Neural cell (in vitro differentiated cells): Measurements from ENCODE around the gene LRMDA. TPM values are rescaled to one million over a fixed set of nuclear protein-coding genes. Genes with fewer than 3 reads are reported as not detected.

ENCODE experiments used
- H2AFZ ChIP-seq: fragments of 200-600, 300-800 bp; sonication (generic), shearing (Covaris generic); 2 replicates; pipeline ENCODE4 v1.6.0; 2014; ENCODE audit warnings: low read depth, mild to moderate bottlenecking, antibody characterized with exemption, low read length, moderate library complexity
- H3F3A ChIP-seq: fragments of 200-600 bp; shearing (Covaris generic); 2 replicates; pipeline ENCODE4 v1.6.1; 2016; ENCODE audit warnings: mild to moderate bottlenecking, moderate library complexity, mixed read lengths, antibody characterized with exemption, low read length; ENCODE audit not compliant: insufficient read depth, poor library complexity, severe bottlenecking
- H3K27ac ChIP-seq: fragments of 200-600, 300-800 bp; sonication (generic), shearing (Covaris generic); 2 replicates; pipeline ENCODE4 v1.5.1; 2014; ENCODE audit warnings: mild to moderate bottlenecking, low read length, moderate library complexity
- H3K27me3 ChIP-seq: fragments of 300-800, 200-600 bp; sonication (generic), shearing (Covaris generic); 2 replicates; pipeline ENCODE4 v1.6.0; 2014; ENCODE audit warnings: mild to moderate bottlenecking, low read depth, low read length, moderate library complexity; ENCODE audit not compliant: insufficient read depth
- H3K36me3 ChIP-seq: fragments of 300-800, 200-600 bp; sonication (generic), shearing (Covaris generic); 2 replicates; pipeline ENCODE4 v1.5.1; 2014; ENCODE audit warnings: mild to moderate bottlenecking, antibody characterized with exemption, low read length, moderate library complexity; ENCODE audit not compliant: insufficient read depth
- H3K4me2 ChIP-seq: fragments of 300-800, 200-600 bp; sonication (generic), shearing (Covaris generic); 2 replicates; pipeline ENCODE4 v1.6.0; 2014; ENCODE audit warnings: mild to moderate bottlenecking, low read length
- H3K4me3 ChIP-seq: fragments of 300-800, 200-600 bp; sonication (generic), shearing (Covaris generic); 2 replicates; pipeline ENCODE4 v1.5.1; 2014; ENCODE audit warnings: mild to moderate bottlenecking, low read length, moderate library complexity
- H3K79me2 ChIP-seq: fragments of 200-600 bp; shearing (Covaris generic); replicated peaks from 2 replicates; pipeline ENCODE4 v1.6.0; 2014; ENCODE audit warnings: mild to moderate bottlenecking, low read length, moderate library complexity; ENCODE audit not compliant: insufficient read depth
- H3K9ac ChIP-seq: fragments of 300-800, 200-600 bp; sonication (generic), shearing (Covaris generic); 2 replicates; pipeline ENCODE4 v1.6.1; 2016; ENCODE audit warnings: mild to moderate bottlenecking, low read length, mixed read lengths
- H3K9me2 ChIP-seq: fragments of 200-600 bp; shearing (Covaris generic); 2 replicates; pipeline ENCODE4 v1.6.1; 2016; ENCODE audit warnings: mild to moderate bottlenecking, low read length, mixed read lengths; ENCODE audit not compliant: insufficient read depth
- H3K9me3 ChIP-seq: fragments of 200-600, 300-800 bp; sonication (generic), shearing (Covaris generic); 2 replicates; pipeline ENCODE4 v1.6.1; 2016; ENCODE audit warnings: mild to moderate bottlenecking, mixed run types, low read length, moderate library complexity, mixed read lengths
- H4K20me1 ChIP-seq: fragments of 200-600 bp; shearing (Covaris generic); 2 replicates; pipeline ENCODE4 v1.6.1; 2016; ENCODE audit warnings: mild to moderate bottlenecking, mixed run types; ENCODE audit not compliant: insufficient read depth
- CTCF ChIP-seq: fragments of 450-650 bp; IDR thresholded peaks from 2 replicates; pipeline ENCODE4 v1.5.1; 2014; ENCODE audit warnings: antibody characterized with exemption, mild to moderate bottlenecking, moderate library complexity; ENCODE audit not compliant: poor library complexity, severe bottlenecking
- EP300 ChIP-seq: fragments of 450-650 bp; conservative IDR thresholded peaks from 2 replicates; pipeline ENCODE4 v1.6.1; 2014; ENCODE audit warnings: antibody characterized with exemption, mild to moderate bottlenecking, moderate library complexity; ENCODE audit not compliant: poor library complexity, severe bottlenecking
- EZH2 ChIP-seq: fragments of 200-600, 300-800 bp; shearing (Covaris generic), sonication (generic); IDR thresholded peaks from 2 replicates; pipeline ENCODE4 v1.6.1; 2014; ENCODE audit warnings: antibody characterized with exemption, low read length, borderline replicate concordance, mild to moderate bottlenecking; ENCODE audit not compliant: insufficient read depth, poor library complexity, severe bottlenecking
- MXI1 ChIP-seq: fragments of 450-650 bp; conservative IDR thresholded peaks from 2 replicates; pipeline ENCODE4 v1.6.1; 2014; ENCODE audit warnings: antibody characterized with exemption, mild to moderate bottlenecking; ENCODE audit not compliant: poor library complexity, severe bottlenecking
- POLR2AphosphoS5 ChIP-seq: IDR thresholded peaks from 2 replicates; pipeline ENCODE4 v1.6.1; 2012
- RAD21 ChIP-seq: fragments of 450-650 bp; conservative IDR thresholded peaks from 2 replicates; pipeline ENCODE4 v1.6.1; 2014; ENCODE audit warnings: antibody characterized with exemption, mild to moderate bottlenecking, moderate library complexity
- SMC3 ChIP-seq: fragments of 450-650 bp; conservative IDR thresholded peaks from 2 replicates; pipeline ENCODE4 v1.6.1; 2014; ENCODE audit warnings: antibody characterized with exemption, mild to moderate bottlenecking, moderate library complexity; ENCODE audit not compliant: poor library complexity
- TAF1 ChIP-seq: IDR thresholded peaks from 2 replicates; pipeline ENCODE4 v1.6.1; 2012; ENCODE audit warnings: low read depth
- polyA plus RNA-seq: library from polyadenylated mRNA; depleted of rRNA; stranded (reverse); fragments of >200 nt; gene quantifications from 2 replicates; pipeline ENCODE4 v1.2.3, GENCODE V29; 2014
- TF ChIP-seq, protein P1 (sequence below): IDR thresholded peaks from 2 replicates; pipeline ENCODE4 v1.6.1; 2012; ENCODE audit warnings: borderline replicate concordance

LRMDA gene
- polyA plus RNA-seq, 1 donor from 2014 or later: 5.6 TPM

DNA sequence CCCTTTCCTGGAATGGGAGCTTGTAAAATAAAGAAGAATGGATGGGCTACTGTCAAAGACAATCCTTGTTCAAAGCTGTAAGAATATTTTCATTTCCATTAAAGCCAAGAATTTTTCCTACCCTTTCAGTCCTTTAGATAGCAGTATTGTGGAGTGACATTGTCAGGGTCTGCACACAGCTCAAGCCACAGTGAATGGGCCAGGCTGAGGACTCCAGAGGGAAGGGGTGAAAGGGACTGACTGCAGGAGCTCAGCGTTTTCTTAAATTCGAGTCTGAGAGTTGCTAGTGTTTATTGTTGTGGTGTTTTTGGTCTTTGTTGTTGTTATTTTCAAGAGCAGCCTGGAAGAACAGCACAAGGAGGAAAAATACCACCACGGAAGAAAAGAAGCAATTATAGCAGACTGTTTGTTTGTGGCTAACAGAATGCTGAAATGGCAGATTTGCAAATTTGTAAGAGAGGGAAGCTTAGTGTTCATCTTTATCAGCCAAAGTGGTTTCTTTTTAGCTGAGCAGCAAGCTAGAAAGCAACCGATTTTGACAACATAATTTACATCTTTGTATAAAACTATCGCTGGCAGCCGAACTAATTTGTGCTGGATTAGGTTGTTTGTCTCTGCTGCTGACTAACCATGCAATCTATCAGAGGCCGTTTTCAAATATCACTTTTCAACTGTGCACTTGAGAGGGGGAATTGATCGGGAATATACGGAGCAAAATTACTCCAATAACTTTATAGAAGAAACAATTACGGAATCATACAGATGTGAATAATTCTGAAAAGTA lies 192.1 kb downstream of the LRMDA start:
- no peaks in the 10 kb centered on the region for H3K79me2 ChIP-seq
- no peaks in the 10 kb centered on the region for H3K9me3 ChIP-seq
- no peak overlapping the region for H3K9ac ChIP-seq
- no peaks in the 10 kb centered on the region for H3K9me2 ChIP-seq
- H4K20me1 ChIP-seq: no peaks in the 10 kb centered on the region
- no peaks in the 10 kb centered on the region for H3F3A ChIP-seq
- no peak overlapping the region for H2AFZ ChIP-seq
- H3K27me3 ChIP-seq: no peaks in the 10 kb centered on the region
- no peak overlapping the region for H3K27ac ChIP-seq
- TF ChIP-seq POLR2AphosphoS5: no peak
- no peak for TF ChIP-seq SMC3
- TF ChIP-seq, protein P1, sequence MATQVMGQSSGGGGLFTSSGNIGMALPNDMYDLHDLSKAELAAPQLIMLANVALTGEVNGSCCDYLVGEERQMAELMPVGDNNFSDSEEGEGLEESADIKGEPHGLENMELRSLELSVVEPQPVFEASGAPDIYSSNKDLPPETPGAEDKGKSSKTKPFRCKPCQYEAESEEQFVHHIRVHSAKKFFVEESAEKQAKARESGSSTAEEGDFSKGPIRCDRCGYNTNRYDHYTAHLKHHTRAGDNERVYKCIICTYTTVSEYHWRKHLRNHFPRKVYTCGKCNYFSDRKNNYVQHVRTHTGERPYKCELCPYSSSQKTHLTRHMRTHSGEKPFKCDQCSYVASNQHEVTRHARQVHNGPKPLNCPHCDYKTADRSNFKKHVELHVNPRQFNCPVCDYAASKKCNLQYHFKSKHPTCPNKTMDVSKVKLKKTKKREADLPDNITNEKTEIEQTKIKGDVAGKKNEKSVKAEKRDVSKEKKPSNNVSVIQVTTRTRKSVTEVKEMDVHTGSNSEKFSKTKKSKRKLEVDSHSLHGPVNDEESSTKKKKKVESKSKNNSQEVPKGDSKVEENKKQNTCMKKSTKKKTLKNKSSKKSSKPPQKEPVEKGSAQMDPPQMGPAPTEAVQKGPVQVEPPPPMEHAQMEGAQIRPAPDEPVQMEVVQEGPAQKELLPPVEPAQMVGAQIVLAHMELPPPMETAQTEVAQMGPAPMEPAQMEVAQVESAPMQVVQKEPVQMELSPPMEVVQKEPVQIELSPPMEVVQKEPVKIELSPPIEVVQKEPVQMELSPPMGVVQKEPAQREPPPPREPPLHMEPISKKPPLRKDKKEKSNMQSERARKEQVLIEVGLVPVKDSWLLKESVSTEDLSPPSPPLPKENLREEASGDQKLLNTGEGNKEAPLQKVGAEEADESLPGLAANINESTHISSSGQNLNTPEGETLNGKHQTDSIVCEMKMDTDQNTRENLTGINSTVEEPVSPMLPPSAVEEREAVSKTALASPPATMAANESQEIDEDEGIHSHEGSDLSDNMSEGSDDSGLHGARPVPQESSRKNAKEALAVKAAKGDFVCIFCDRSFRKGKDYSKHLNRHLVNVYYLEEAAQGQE: no peak
- no peak for TF ChIP-seq EP300
- TF ChIP-seq CTCF: no peak
- no peak for TF ChIP-seq RAD21
- no peak for TF ChIP-seq EZH2
- no peak for TF ChIP-seq TAF1
- TF ChIP-seq MXI1: no peak
- no peaks in the 10 kb centered on the region for H3K36me3 ChIP-seq
- no peak overlapping the region for H3K4me3 ChIP-seq
- no peak overlapping the region for H3K4me2 ChIP-seq

GRCh38 chr10:75624638-75625037 lies 193.2 kb downstream of the LRMDA start:
- Histone ChIP-seq H4K20me1 (no peaks in the 10 kb centered on the region), H3K9me3 (no peaks in the 10 kb centered on the region), H3K9ac (no peak overlapping the region), H3F3A (no peaks in the 10 kb centered on the region), H3K27me3 (no peaks in the 10 kb centered on the region), H3K4me3 (no peak overlapping the region), H3K9me2 (no peaks in the 10 kb centered on the region), H2AFZ (no peak overlapping the region), H3K79me2 (no peaks in the 10 kb centered on the region), H3K27ac (no peak overlapping the region), H3K36me3 (no peaks in the 10 kb centered on the region), H3K4me2 (no peak overlapping the region)
- TF ChIP-seq POLR2AphosphoS5 (no peak), MXI1 (no peak), RAD21 (no peak), SMC3 (no peak), EZH2 (no peak), CTCF (no peak), TAF1 (no peak), EP300 (no peak)
- TF ChIP-seq, protein P1: no peak
